ENCODE data around the gene ITPKB.

ITPKB gene

DNA sequence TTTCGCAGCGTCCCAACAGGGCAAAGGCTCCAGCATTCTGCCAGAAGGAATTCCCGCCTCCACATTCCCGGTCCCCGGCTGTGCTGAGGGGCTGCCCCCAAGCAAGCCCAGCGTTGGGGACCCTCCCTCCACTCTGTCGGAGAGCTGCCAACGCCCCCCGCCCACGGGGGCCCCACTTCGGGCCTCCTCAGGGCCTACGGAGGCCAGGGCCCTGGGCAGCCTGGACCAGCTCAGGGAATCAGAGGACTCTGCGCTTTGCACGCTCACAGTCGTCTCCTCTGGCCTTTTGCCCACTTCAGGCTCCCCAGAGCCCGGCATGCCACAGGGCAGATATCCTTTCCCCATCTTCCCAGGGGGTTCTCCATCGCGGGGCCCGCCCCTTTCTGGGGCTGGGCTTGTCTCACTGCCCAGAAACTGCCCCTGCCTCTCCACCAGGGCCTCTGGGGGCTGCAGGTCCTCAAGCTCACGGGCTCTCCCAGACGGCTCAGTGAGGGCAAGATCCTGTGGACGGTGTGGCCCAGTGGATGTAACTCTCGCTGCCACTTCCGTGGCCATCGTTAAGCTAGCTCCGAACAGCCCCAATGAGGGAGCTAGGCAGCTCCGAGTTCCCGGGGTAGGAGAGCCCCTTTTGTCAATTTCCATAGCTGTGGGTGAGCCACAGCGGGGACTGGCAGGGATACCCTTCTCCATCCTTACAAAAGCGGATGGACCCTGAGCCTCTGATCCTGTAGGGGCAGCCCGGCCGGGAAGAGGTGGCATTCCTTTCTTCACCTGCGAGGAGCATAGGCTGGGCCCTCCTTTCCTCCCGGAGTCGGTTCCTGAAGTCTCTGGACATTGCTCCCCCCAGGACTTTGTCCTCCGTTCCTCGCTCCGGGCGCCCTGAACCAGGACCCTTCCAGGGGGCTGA is 2.8 kb downstream of the ITPKB start:
- DNase-seq (ENCODE audit: low read depth) = no peak
- H3K4me3 ChIP-seq (replicated peaks; ENCODE audit: low read depth, low read length) = peak overlapping the region; percentile 68

DNA sequence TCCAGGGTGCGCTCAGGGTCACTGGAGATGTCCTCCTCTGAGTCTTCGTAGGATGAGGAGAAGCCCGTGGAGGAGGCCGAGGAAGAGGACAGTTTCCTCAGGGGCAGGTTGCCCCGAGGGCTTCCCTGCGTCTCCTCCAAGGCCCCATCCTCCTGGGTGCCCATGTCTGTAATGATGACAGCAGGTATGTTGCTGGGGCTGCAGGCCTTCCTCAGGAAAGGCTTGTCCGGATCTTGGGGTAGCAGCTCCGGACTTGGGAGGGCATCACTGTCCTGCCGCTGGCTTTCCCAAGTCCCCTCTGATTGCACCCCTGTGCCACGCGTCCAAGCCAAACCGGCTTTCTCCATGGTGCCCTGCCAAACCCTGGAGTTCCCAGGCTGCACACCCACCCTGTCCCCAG is 3.5 kb downstream of the ITPKB start:
- no peak overlapping the region for H3K4me3 ChIP-seq (replicated peaks; ENCODE audit: low read depth, low read length)
- DNase-seq (ENCODE audit: low read depth) = no peak

More for the DNA sequence above, 2.8 kb downstream of the ITPKB start:
- TF ChIP-seq, protein P1, sequence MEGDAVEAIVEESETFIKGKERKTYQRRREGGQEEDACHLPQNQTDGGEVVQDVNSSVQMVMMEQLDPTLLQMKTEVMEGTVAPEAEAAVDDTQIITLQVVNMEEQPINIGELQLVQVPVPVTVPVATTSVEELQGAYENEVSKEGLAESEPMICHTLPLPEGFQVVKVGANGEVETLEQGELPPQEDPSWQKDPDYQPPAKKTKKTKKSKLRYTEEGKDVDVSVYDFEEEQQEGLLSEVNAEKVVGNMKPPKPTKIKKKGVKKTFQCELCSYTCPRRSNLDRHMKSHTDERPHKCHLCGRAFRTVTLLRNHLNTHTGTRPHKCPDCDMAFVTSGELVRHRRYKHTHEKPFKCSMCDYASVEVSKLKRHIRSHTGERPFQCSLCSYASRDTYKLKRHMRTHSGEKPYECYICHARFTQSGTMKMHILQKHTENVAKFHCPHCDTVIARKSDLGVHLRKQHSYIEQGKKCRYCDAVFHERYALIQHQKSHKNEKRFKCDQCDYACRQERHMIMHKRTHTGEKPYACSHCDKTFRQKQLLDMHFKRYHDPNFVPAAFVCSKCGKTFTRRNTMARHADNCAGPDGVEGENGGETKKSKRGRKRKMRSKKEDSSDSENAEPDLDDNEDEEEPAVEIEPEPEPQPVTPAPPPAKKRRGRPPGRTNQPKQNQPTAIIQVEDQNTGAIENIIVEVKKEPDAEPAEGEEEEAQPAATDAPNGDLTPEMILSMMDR (IDR thresholded peaks at IDR 0.05; ENCODE audit: low read length, missing control alignments) = no peak

DNA sequence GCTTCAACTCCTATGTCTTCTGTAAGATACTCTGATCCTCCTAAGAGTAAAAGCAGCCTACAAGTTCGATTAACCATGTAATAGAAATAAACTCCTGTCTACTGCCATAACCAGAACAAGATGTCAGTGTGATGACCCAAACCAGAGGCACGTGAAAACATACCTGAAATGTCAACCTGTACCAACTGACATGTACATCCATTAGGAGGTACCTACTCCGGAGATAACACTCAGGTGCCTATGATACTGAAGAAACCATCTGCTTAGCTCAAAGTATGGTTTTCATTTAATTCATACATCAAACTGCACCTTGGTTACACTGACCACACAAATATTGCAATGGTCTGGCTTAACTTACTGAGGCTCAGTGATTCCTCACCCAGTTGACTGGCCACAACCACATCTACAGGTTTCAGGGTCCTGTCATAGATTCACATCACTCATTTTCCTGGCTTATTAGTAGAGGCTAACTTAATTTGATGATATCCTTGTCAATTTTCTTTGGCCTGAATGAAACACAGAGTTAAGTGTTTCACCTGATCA is 4.4 kb downstream of the ITPKB start:
- DNase-seq (ENCODE audit: low read depth) = no peak
- TF ChIP-seq, protein P1 (IDR thresholded peaks at IDR 0.05; ENCODE audit: low read length, missing control alignments) = no peak
- no peak overlapping the region for H3K4me3 ChIP-seq (replicated peaks; ENCODE audit: low read depth, low read length)

More for the DNA sequence above, 3.5 kb downstream of the ITPKB start:
- TF ChIP-seq, protein P1 (IDR thresholded peaks at IDR 0.05; ENCODE audit: low read length, missing control alignments) = no peak

DNA sequence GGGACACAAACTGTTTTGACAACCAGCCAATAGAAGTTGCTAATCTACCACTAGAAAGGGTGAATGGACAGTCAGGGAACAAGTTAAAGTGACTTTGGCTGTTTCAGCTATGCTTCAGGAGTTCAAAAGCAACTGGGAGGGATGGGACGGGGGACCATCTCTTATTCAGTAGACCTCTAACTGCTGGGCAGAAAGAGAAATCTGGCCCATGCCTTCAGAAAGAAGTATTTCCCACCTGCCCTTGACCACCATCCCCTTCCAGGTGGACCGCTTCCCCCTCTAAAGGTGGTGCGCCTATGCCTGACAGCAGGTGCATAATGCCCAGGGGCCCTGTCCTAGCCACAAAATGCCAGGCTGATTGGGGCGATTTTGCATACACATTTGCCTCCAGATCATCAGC is 5.2 kb downstream of the ITPKB start:
- no peak for DNase-seq (ENCODE audit: low read depth)
- TF ChIP-seq, protein P1 (IDR thresholded peaks at IDR 0.05; ENCODE audit: low read length, missing control alignments) = no peak
- no peak overlapping the region for H3K4me3 ChIP-seq (replicated peaks; ENCODE audit: low read depth, low read length)

DNA sequence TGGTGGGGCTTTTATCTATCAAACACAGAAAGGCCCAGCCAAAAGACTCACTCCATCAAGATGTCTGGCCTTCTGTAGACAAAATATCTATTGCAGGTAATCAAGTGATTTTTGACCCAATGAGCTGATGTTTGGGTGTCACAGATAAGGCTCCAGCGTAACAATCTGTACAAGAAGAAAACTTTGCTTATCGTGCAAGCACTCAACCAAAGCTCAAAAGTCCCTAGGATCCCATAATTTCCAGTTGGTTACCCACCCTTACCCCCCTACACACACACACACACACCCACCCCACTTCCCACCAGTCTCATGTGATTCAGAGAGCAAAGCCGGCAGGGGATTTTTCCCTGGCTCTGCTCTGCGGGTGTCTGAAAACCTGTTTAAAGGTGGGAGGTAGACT is 5.8 kb downstream of the ITPKB start:
- TF ChIP-seq, protein P1 (IDR thresholded peaks at IDR 0.05; ENCODE audit: low read length, missing control alignments) = no peak
- H3K4me3 ChIP-seq (replicated peaks; ENCODE audit: low read depth, low read length) = no peak overlapping the region
- no peak for DNase-seq (ENCODE audit: low read depth)

DNA sequence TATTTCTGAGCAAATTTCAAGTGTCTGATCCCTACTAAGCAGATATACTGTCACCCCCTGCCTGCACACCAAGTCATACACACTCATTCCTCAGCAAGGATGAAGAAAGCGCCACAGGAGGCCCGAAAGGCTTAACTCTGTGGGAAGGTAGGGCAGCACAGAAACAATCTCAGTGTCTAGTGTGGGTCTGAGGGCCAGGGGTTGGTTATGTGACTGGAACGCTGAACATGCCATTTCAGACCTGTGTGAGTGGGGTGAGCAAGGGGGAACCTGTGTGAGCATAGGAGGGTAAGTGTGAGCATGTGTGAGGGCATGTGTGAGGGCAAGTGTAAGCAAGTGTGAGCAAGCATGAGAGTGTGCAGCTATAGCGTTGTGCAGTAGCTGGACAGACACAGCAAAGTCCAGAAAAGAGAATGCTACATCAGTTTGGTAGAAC is 6.2 kb downstream of the ITPKB start:
- H3K4me3 ChIP-seq (replicated peaks; ENCODE audit: low read depth, low read length) = no peak overlapping the region
- TF ChIP-seq, protein P1 (IDR thresholded peaks at IDR 0.05; ENCODE audit: low read length, missing control alignments) = no peak
- no peak for DNase-seq (ENCODE audit: low read depth)
